ENCODE results near the gene C3orf33. TPM values are rescaled to one million over a fixed set of nuclear protein-coding genes. Genes with fewer than 3 reads are reported as not detected.
A peak's percentile ranks its signal among the peaks of the same experiment; 100 is the strongest.
"Not testable (repeated sequence)": the region's sequence is repeated elsewhere in the genome, so short reads cannot be mapped to it uniquely, and the experiment has no call there.

C3orf33 gene, protein sequence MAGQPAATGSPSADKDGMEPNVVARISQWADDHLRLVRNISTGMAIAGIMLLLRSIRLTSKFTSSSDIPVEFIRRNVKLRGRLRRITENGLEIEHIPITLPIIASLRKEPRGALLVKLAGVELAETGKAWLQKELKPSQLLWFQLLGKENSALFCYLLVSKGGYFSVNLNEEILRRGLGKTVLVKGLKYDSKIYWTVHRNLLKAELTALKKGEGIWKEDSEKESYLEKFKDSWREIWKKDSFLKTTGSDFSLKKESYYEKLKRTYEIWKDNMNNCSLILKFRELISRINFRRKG
- 2.4 TPM for polyA plus RNA-seq (2013, experiment 1 of 2)
- polyA plus RNA-seq (2013, experiment 2 of 2), result 2.5 TPM

DNA sequence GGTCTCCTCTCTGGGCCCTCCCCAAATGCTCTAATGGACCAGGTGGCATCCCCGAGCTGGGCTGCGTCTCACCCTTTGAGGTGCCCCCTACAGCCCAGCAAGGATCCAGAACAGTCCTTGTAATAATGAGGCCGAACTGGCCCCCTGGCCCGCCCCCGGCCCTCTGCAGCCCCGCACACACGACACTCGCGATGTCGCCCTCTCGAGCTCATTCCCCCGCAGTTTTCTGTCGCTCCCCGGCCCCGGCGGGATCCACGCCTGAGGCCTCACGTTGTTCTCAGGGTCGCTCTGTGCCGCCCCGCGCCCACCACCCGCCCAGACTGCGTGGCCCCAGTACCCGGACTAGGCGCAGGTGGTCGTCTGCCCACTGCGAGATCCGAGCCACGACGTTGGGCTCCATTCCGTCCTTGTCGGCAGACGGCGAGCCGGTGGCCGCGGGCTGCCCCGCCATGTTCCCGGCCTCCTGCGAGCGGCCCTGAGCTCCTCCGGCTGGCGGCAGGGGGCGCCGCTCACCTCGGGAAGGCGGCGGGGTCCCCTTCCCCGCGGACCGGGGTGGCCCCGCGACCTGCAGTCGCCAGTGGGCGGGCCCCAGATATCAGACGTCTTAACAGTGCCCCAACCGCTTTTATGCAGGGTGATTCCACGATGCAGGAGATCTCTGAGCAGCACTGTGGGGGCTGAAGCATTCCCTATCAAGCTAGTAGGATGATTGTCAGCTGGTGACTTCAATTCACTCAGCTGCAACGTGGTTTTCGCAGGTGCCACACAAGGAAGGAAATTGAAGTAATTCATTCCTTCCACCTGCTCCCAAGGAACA, at the start of gene C3orf33:
Gene C3orf33 (minus strand): TSS at position 477 of the 817 bp plus-strand sequence. CDS start 26 bp downstream, at position 451.
- no peak within 1 kb of the TSS for H2BK15ac ChIP-seq (replicated peaks; ENCODE audit: low read depth)
- H3K23ac ChIP-seq (ENCODE audit: low read length), result peak within 1 kb of the TSS; percentile 80
- H3K27ac ChIP-seq (ENCODE audit: low read depth, low read length), result no peak within 1 kb of the TSS
- no peak within 1 kb of the TSS for H4K5ac ChIP-seq (ENCODE audit: low read length)
- no peaks in the 10 kb centered on the region for H3K27me3 ChIP-seq (ENCODE audit: insufficient read depth, low read length, poor library complexity)
- H3K9ac ChIP-seq (ENCODE audit: low read length), result peak within 1 kb of the TSS; percentile 84
- no peak within 1 kb of the TSS for H4K8ac ChIP-seq (ENCODE audit: low read depth, low read length)
- H3K79me1 ChIP-seq (ENCODE audit: low read length), result no peaks in the 10 kb centered on the region
- no peaks in the 10 kb centered on the region for H3K79me2 ChIP-seq (ENCODE audit: control insufficient read depth, insufficient read depth, low read length)
- DNase-seq, result peak; percentile 66
- H3K4me2 ChIP-seq (ENCODE audit: low read length), result peak within 1 kb of the TSS; percentile 66
- H3K4me3 ChIP-seq (ENCODE audit: low read length), result peak within 1 kb of the TSS; percentile 67
- H3K18ac ChIP-seq (ENCODE audit: low read length), result peak within 1 kb of the TSS; percentile 56
- peak within 1 kb of the TSS; percentile 99 for H3K56ac ChIP-seq (ENCODE audit: low read length)
- H3K4ac ChIP-seq (ENCODE audit: low read depth, low read length), result peak within 1 kb of the TSS; percentile 10
- no CpG with 5 or more reads among the region's 61 CpGs for WGBS (ENCODE audit: extremely low coverage, insufficient coverage, low lambda C conversion rate)
- no peak within 1 kb of the TSS for H2BK120ac ChIP-seq (ENCODE audit: low read depth, low read length)
- no peak within 1 kb of the TSS for H2AK5ac ChIP-seq (ENCODE audit: low read length)
- no peaks in the 10 kb centered on the region for H3K36me3 ChIP-seq (ENCODE audit: control insufficient read depth, insufficient read depth, low read length)
- H3K4me1 ChIP-seq (ENCODE audit: control insufficient read depth, low read depth, low read length), result no peaks in the 10 kb centered on the region
- no peak within 1 kb of the TSS for H2BK5ac ChIP-seq (ENCODE audit: low read length)

DNA sequence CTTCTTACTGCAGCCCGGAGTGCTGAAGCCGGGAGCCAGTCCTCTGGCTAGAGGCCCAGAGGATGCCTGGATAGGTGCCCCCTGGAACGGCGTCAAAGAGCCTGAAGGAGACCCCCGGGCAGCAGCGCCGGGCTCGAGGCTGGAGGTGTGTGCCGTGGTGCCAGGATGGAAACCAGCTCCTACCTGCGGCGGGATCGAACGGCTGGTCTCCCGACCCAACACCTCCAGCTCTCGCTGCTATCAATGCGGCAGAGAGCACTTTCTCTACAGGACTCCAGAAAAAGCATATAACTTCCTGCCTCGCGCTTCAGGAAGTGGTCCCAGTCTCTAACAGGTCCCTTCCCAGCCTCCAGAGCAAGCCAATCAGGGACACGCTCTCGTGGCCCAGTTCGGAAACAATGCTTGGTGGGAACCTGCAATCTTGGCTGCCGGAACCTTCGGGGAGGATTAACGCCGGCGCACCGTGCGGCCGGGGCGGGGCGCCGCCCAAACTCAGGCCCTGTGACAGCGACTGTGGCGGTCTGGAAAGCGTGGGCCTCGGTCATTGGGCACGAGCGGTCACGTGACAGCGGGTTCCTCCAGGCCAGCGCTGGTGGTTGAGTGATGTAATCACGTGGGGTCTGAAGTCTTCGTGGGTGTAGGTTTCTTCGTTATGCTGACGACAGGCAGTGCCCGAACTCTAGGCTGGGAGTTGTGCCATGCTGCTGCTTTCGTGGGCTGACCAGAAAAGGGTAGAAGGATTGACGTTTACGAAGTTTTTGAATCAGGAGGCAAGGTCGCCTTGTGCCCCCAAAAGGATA, 48.3 kb upstream of the C3orf33 start, which contains the start of gene SLC33A1:
Gene SLC33A1 (minus strand): TSS at position 287 of the 800 bp plus-strand sequence. CDS start 430 bp downstream, outside the sequence.
- no peak within 1 kb of the TSS for H2BK15ac ChIP-seq (replicated peaks; ENCODE audit: low read depth)
- H4K5ac ChIP-seq (ENCODE audit: low read length), result no peak within 1 kb of the TSS
- no peak within 1 kb of the TSS for H2BK120ac ChIP-seq (ENCODE audit: low read depth, low read length)
- WGBS (ENCODE audit: extremely low coverage, insufficient coverage, low lambda C conversion rate), result no CpG with 5 or more reads among the region's 50 CpGs
- peak within 1 kb of the TSS; percentile 87 for H3K4me3 ChIP-seq (ENCODE audit: low read length)
- peaks cover 5% of the 10 kb centered on the region for H3K4me1 ChIP-seq (ENCODE audit: control insufficient read depth, low read depth, low read length)
- H3K23ac ChIP-seq (ENCODE audit: low read length), result peak within 1 kb of the TSS; percentile 15
- peak within 1 kb of the TSS; percentile 74 for H3K27ac ChIP-seq (ENCODE audit: low read depth, low read length)
- H3K56ac ChIP-seq (ENCODE audit: low read length), result peak within 1 kb of the TSS; percentile 92
- H3K18ac ChIP-seq (ENCODE audit: low read length), result peak within 1 kb of the TSS; percentile 6
- H2BK5ac ChIP-seq (ENCODE audit: low read length), result no peak within 1 kb of the TSS
- H4K8ac ChIP-seq (ENCODE audit: low read depth, low read length), result peak within 1 kb of the TSS; percentile 93
- H3K27me3 ChIP-seq (ENCODE audit: insufficient read depth, low read length, poor library complexity), result no peaks in the 10 kb centered on the region
- H3K36me3 ChIP-seq (ENCODE audit: control insufficient read depth, insufficient read depth, low read length), result no peaks in the 10 kb centered on the region
- DNase-seq, result peak; percentile 100
- H3K79me1 ChIP-seq (ENCODE audit: low read length), result peaks cover 6% of the 10 kb centered on the region
- no peak within 1 kb of the TSS for H2AK5ac ChIP-seq (ENCODE audit: low read length)
- peak within 1 kb of the TSS; percentile 90 for H3K4me2 ChIP-seq (ENCODE audit: low read length)
- H3K9ac ChIP-seq (ENCODE audit: low read length), result peak within 1 kb of the TSS; percentile 90
- H3K79me2 ChIP-seq (ENCODE audit: control insufficient read depth, insufficient read depth, low read length), result peaks cover 23% of the 10 kb centered on the region
- peak within 1 kb of the TSS; percentile 62 for H3K4ac ChIP-seq (ENCODE audit: low read depth, low read length)

DNA sequence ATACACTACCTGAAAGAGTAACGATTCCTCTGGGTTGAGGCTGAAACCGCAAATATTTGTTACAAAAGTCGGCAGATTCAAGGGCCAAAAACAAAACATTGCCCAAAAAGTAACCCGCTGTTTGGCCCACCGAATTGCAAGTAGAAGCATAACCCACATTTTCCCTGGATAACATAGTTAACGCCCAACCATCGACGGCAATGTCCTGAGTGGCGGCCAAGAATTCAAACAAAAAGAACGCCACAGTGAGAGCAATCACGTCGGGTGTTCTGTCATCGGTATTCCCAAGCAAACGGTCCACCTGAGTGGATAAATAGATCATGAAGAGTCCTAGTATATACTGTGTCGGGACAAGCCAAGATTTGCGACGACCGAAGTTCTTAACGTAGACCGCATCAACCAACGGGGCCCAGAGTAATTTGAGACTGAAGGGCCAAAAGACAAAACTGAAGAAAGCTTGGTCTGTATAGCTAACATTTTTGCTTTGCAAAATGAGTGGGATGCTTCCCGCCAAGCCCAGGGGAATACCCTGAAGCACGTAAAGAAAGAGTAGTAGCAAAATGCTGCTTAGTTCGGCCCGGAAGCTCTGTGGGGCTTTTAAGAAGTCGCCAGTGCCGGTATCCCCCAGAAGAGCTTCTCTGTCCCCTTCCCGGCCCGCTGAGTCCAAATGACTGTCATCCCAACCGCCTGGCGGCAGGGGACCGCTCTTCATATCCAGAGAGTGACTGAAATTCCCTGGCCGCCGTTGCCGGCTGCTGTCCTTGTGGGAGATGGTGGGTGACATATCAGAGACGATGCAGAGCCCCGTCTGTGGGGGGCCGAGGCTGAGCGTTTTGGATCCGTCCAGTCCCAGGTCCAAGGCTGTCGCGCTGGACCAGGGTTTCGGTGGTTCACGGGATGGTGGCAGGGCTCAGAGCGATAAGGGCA, 47.4 kb upstream of the C3orf33 start:
- Histone ChIP-seq H3K79me1 (ENCODE audit: low read length) (peaks cover 6% of the 10 kb centered on the region), H3K27ac (ENCODE audit: low read depth, low read length) (peak overlapping the region; percentile 74), H3K23ac (ENCODE audit: low read length) (no peak overlapping the region), H3K36me3 (ENCODE audit: control insufficient read depth, insufficient read depth, low read length) (no peaks in the 10 kb centered on the region), H3K18ac (ENCODE audit: low read length) (no peak overlapping the region), H3K56ac (ENCODE audit: low read length) (peak overlapping the region; percentile 92), H2BK120ac (ENCODE audit: low read depth, low read length) (no peak overlapping the region), H3K79me2 (ENCODE audit: control insufficient read depth, insufficient read depth, low read length) (peaks cover 23% of the 10 kb centered on the region), H2BK15ac (replicated peaks; ENCODE audit: low read depth) (no peak overlapping the region), H3K4me3 (ENCODE audit: low read length) (peak overlapping the region; percentile 87), H3K9ac (ENCODE audit: low read length) (peak overlapping the region; percentile 90), H4K5ac (ENCODE audit: low read length) (no peak overlapping the region), H3K4me2 (ENCODE audit: low read length) (peak overlapping the region; percentile 90), H3K4ac (ENCODE audit: low read depth, low read length) (no peak overlapping the region), H4K8ac (ENCODE audit: low read depth, low read length) (peak overlapping the region; percentile 41), H2AK5ac (ENCODE audit: low read length) (no peak overlapping the region), H2BK5ac (ENCODE audit: low read length) (no peak overlapping the region), H3K4me1 (ENCODE audit: control insufficient read depth, low read depth, low read length) (peaks cover 5% of the 10 kb centered on the region), H3K27me3 (ENCODE audit: insufficient read depth, low read length, poor library complexity) (no peaks in the 10 kb centered on the region)
- no CpG with 5 or more reads among the region's 45 CpGs for WGBS (ENCODE audit: extremely low coverage, insufficient coverage, low lambda C conversion rate)
- peak; percentile 70 for DNase-seq

DNA sequence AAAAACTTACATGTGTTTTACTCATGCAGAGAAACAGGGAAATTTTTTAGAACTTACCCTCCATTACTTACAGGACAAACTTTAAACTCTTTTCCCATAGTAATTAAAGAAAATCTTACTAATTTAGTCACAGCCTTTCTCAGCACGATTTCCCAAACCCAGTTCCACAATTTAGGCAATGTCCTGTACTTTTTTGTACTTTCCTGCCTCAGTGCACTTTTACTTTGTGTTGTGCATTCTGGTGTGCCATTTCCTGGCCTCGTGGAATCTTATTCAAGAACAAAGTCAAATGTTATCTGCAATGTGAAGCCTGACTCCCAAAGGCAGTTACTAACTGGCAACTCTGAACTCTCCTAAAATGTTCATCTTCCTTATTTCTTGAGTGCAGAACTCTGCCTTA, 46.3 kb upstream of the C3orf33 start:
- no CpG with 5 or more reads among the region's 2 CpGs for WGBS (ENCODE audit: extremely low coverage, insufficient coverage, low lambda C conversion rate)
- Histone ChIP-seq H3K27ac (ENCODE audit: low read depth, low read length) (no peak overlapping the region), H3K4me2 (ENCODE audit: low read length) (peak overlapping the region; percentile 90), H3K18ac (ENCODE audit: low read length) (no peak overlapping the region), H2AK5ac (ENCODE audit: low read length) (no peak overlapping the region), H4K8ac (ENCODE audit: low read depth, low read length) (no peak overlapping the region), H3K4me1 (ENCODE audit: control insufficient read depth, low read depth, low read length) (peaks cover 5% of the 10 kb centered on the region), H4K5ac (ENCODE audit: low read length) (no peak overlapping the region), H3K27me3 (ENCODE audit: insufficient read depth, low read length, poor library complexity) (no peaks in the 10 kb centered on the region), H2BK15ac (replicated peaks; ENCODE audit: low read depth) (no peak overlapping the region), H3K9ac (ENCODE audit: low read length) (peak overlapping the region; percentile 90), H3K4ac (ENCODE audit: low read depth, low read length) (no peak overlapping the region), H3K23ac (ENCODE audit: low read length) (no peak overlapping the region), H2BK5ac (ENCODE audit: low read length) (no peak overlapping the region), H3K36me3 (ENCODE audit: control insufficient read depth, insufficient read depth, low read length) (peaks cover 2% of the 10 kb centered on the region), H3K56ac (ENCODE audit: low read length) (peak overlapping the region; percentile 79), H3K4me3 (ENCODE audit: low read length) (peak overlapping the region; percentile 87), H2BK120ac (ENCODE audit: low read depth, low read length) (no peak overlapping the region), H3K79me2 (ENCODE audit: control insufficient read depth, insufficient read depth, low read length) (peaks cover 23% of the 10 kb centered on the region), H3K79me1 (ENCODE audit: low read length) (peaks cover 10% of the 10 kb centered on the region)
- no peak for DNase-seq

DNA sequence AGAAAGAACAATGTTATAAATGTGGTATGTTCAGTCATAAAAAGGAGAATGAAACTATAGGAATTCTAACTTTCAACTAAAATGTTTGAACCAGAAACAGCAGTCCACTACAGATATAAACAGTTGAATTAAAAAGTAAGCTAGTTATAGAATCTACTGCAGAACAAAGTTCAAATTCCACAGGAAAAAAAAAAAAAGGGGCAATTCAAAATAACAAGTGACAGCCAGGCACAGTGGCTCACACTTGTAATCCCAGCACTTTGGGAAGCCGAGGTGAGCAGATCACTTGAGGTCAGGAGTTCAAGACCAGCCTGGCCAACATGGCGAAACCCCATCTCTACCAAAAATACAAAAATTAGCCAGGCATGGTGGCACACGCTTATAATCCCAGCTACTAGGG, 43.3 kb upstream of the C3orf33 start:
- not testable (repeated sequence) for H3K4me2 ChIP-seq (ENCODE audit: low read length); H3K27me3 ChIP-seq (ENCODE audit: insufficient read depth, low read length, poor library complexity); H3K27ac ChIP-seq (ENCODE audit: low read depth, low read length); H3K23ac ChIP-seq (ENCODE audit: low read length); H2BK15ac ChIP-seq (replicated peaks; ENCODE audit: low read depth); H3K4me3 ChIP-seq (ENCODE audit: low read length); H2AK5ac ChIP-seq (ENCODE audit: low read length); H3K56ac ChIP-seq (ENCODE audit: low read length); DNase-seq; H2BK120ac ChIP-seq (ENCODE audit: low read depth, low read length); H3K9ac ChIP-seq (ENCODE audit: low read length); H3K79me1 ChIP-seq (ENCODE audit: low read length); H4K8ac ChIP-seq (ENCODE audit: low read depth, low read length); H3K36me3 ChIP-seq (ENCODE audit: control insufficient read depth, insufficient read depth, low read length); H3K4ac ChIP-seq (ENCODE audit: low read depth, low read length); H3K4me1 ChIP-seq (ENCODE audit: control insufficient read depth, low read depth, low read length); H4K5ac ChIP-seq (ENCODE audit: low read length); H3K18ac ChIP-seq (ENCODE audit: low read length); H2BK5ac ChIP-seq (ENCODE audit: low read length)
- peaks cover 23% of the 10 kb centered on the region for H3K79me2 ChIP-seq (ENCODE audit: control insufficient read depth, insufficient read depth, low read length)
- no CpG with 5 or more reads among the region's 3 CpGs for WGBS (ENCODE audit: extremely low coverage, insufficient coverage, low lambda C conversion rate)
